Activated CD4-positive, alpha-beta T cell treated with anti-CD3 and anti-CD28 coated beads, Interleukin-2, amount 50 U/mL, for 4 hours (primary cell): Measurements from ENCODE around the gene LMBR1.

Experiments used
- DNase-seq, 2 experiments: peaks; one replicate each; pipeline ENCODE4 v3.0.0-alpha.2; 2020

The LMBR1 gene

GRCh38 chr7:156791241-156791640 is 101.7 kb downstream of the LMBR1 start:
- no peak for DNase-seq

GRCh38 chr7:156790264-156790663 is 102.7 kb downstream of the LMBR1 start:
- no peak for DNase-seq

GRCh38 chr7:156785998-156786543 is 106.9 kb downstream of the LMBR1 start:
- no peak for DNase-seq

DNA sequence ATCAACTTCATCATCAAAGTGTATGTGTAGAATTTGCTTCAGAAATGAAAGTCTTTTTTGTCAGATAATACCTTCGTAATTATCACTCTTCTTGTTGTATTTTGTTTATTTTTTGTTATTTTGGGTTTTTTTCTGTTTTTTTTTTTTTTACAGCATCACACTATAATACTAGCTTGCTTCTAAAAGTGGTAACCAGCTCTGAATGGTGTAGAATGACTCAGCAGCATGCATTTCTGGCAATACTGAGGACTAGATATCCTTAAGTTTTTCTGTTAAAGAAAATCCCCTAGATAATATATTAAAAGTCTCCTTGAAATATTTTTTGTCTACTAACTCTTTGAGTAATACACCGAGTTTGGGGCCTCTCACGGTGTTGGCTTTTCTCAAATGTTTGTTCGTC is 109.1 kb downstream of the LMBR1 start:
- no peak for DNase-seq

GRCh38 chr7:156781972-156782371 is 111.0 kb downstream of the LMBR1 start:
- DNase-seq, result no peak

GRCh38 chr7:156780724-156781455 is 112.1 kb downstream of the LMBR1 start:
- DNase-seq, result no peak

- no peak for DNase-seq
These were observed 114.3 kb downstream of the LMBR1 start for GRCh38 chr7:156778668-156779067.

DNA sequence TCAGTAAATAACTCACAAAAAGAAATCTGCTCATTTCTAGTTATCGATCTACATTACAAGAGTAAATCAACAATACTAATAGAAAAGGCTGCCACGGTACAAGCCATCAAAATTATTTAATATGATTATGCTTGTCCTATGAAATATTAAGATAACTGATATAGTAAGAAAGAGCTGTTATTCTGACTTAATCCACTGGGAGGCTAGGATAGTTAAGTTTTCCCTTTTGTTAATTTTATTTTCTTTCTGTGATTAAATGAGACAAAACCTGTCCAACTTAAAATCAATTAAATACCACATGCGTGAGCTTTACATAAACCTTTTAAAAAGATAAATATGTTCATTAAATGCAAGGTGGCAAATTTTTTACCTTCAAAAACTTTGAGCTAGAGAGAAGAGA is 114.8 kb downstream of the LMBR1 start:
- DNase-seq, result no peak

- no peak for DNase-seq
These were observed 115.5 kb downstream of the LMBR1 start for GRCh38 chr7:156777364-156778069.

DNA sequence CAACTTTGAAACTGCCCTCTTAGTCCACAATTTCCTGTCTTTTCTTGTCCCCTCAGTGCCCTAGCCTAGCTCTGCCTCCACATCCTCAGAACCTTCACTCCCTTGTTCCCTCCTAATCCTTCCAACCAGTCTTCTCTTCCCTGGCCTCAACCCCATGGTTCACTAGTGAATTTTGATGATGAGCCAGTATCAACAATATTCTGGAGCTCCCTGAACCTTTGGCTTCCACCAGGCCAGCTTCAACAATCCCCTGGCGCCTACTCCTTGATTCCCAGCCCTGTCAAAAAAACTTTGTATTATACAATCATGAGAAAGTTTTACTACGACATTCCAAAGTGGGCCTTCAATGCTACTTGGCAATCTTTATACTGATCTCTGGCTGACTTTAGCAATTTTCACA is 116.5 kb downstream of the LMBR1 start:
- no peak for DNase-seq

- no peak for DNase-seq
These were observed 119.0 kb downstream of the LMBR1 start for GRCh38 chr7:156773966-156774365.

DNA sequence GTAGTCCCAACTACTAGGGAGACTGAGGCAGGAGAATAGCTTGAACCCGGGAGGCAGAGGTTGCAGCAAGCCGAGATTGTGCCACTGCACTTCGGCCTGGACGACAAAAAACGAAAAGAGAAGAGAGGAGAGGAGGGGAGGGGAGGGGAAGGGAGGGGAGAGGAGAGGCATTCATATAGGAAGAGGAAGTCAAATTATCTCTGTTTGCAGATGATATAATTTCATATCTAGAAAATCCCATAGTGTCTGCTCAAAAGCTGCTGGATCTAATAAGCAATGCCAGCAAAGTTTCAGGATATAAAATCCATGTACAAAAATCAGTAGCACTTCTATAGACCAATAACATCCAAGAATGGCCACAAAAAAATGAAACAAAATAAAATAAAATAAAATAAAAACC is 120.3 kb downstream of the LMBR1 start:
- DNase-seq, result no peak

DNA sequence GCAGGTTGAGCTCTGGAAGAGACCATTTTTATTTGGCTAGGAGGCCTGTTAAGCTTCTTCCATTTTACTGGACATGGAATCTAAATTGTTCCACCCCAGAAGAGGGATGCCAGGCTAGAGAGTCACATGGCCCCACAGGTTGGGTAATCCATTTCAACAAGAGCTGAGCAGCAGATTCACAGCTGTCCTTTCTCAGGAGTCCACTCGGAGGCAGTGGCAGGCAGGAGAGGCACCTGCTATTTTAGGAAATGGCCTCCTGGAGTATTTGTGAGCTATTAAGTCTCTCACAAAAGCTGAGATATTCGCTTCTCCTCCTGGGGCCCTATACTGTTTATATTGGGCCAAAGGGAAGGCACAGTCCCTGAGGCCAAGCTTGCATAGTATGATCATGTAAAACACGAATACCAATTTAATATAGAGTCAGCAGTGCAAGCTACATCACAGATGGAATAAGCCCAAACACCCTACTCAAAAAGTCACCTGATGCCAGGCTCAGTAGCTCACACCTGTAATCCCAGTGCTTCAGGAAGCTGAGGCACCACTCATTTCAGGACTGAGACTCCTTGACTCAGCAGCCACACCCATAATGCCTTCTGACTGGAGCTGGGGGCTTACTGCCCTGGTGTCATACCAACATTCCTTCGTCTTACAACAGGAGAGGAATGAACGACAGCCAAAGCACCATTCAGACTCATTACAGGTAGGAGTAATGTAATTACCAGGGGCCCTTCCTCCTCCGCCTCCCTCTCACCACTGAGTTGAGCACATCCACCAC is 124.1 kb downstream of the LMBR1 start:
- no peak for DNase-seq

DNA sequence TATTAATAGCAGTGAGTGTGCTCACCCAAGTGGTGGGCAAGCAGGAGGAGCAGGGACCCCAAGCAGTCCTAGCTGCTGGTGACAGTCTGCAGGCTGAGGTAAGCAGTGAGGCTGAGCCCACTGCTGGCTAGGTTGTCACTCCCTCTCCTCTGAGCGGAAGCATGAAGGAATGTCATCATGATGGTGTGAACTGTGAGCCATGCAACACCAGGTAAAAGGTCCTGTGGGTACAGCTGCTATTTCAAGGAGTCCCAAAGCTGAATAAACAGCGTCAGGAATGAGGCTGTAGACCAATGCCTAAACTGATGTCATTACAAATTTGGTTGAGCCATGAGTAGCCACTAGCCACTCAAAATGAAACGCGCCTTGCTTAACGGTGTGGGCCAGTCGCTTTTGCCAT is 126.3 kb downstream of the LMBR1 start:
- no peak for DNase-seq

- no peak for DNase-seq
These were observed 126.9 kb downstream of the LMBR1 start for GRCh38 chr7:156765901-156766656.

GRCh38 chr7:156764766-156765165 is 128.2 kb downstream of the LMBR1 start:
- no peak for DNase-seq

GRCh38 chr7:156764016-156764669 is 128.8 kb downstream of the LMBR1 start:
- DNase-seq, result no peak

GRCh38 chr7:156759579-156760202 is 133.3 kb downstream of the LMBR1 start:
- no peak for DNase-seq

- DNase-seq, result no peak
These were observed 133.8 kb downstream of the LMBR1 start for GRCh38 chr7:156759143-156759542.

GRCh38 chr7:156754201-156754600 is 138.8 kb downstream of the LMBR1 start:
- no peak for DNase-seq

DNA sequence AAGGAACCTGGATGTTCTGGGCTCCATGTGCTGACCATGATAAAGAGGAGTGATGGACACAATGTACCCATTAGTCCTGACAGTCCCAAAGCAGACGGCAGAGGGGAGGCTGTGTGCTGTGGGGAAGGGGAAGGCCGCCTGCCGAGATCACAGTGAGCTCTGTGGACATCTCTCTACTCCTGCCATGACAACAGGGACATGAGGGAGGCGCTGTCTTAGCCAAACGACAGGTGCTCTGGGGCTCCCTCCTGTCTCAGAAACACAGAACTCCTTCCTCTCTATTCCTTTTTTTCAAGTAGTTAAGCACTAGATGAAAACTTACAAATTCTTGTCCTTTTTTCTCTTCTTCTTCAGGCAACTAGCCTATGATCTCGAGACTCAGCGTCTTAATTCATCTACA is 139.4 kb downstream of the LMBR1 start:
- no peak for DNase-seq

GRCh38 chr7:156753229-156753560 is 139.8 kb downstream of the LMBR1 start:
- no peak for DNase-seq
